K562 (cell line): ENCODE data around the gene ECPAS. TPM values are rescaled to one million over a fixed set of nuclear protein-coding genes. Genes with fewer than 3 reads are reported as not detected.

Experiments used
- ESRRA ChIP-seq: fragments of 450-650 bp; IDR thresholded peaks from 2 replicates; pipeline ENCODE4 v1.6.1; 2014; ENCODE audit warnings: low read depth, mild to moderate bottlenecking, moderate library complexity, borderline replicate concordance
- MECOM ChIP-seq: fragments of 250-450 bp; sonication (Bioruptor Pico); IDR thresholded peaks from 2 replicates; pipeline ENCODE4 v1.8.0; 2022; ENCODE audit warnings: inconsistent platforms
- MYBL2 ChIP-seq, 2 experiments: fragments of 450-650 bp in 1 of 2; sonication (generic) in 1 of 2; formaldehyde crosslinking in 1 of 2; IDR thresholded peaks; 2 replicates each; pipeline versions ENCODE4 v1.6.1 to v1.8.1; 2017 to 2022; ENCODE audit warnings: borderline replicate concordance in 1 of 2, inconsistent platforms in 1 of 2, low read depth in 1 of 2, mild to moderate bottlenecking in 1 of 2, missing genetic modification reagents in 1 of 2, moderate library complexity in 1 of 2
- NR2C1 ChIP-seq, 2 experiments: fragments of 450-650 bp; IDR thresholded peaks; 2 replicates each; pipeline ENCODE4 v1.6.1; 2017; ENCODE audit warnings: mild to moderate bottlenecking in 2 of 2, antibody characterized with exemption in 1 of 2, inconsistent platforms in 1 of 2, missing compliant biosample characterization in 1 of 2, missing genetic modification characterization in 1 of 2
- NR3C1 ChIP-seq: sonication (generic); formaldehyde crosslinking; IDR thresholded peaks from 2 replicates; pipeline ENCODE4 v1.8.1; 2022; ENCODE audit warnings: missing genetic modification reagents
- RBM17 ChIP-seq: fragments of 200-400 bp; formaldehyde crosslinking; IDR thresholded peaks from 2 replicates; pipeline ENCODE4 v1.6.1; 2017; ENCODE audit warnings: low read depth, mild to moderate bottlenecking, low read length, borderline replicate concordance
- ZNF146 ChIP-seq: IDR thresholded peaks from one replicate; pipeline ENCODE4 v1.6.1; 2018; ENCODE audit warnings: missing compliant biosample characterization; ENCODE audit not compliant: unreplicated experiment
- polyA plus RNA-seq, 8 experiments: library from polyadenylated mRNA; depleted of rRNA in 4 of 8; stranded (reverse) in 5 of 8; unstranded in 3 of 8; fragments of >200 nt; fragmentation: Nextera tagmentation in 2 of 8; fragmentation: Illumina TruSeq in 1 of 8; extraction: Ambion mirVana in 2 of 8; extraction: Trizol in 1 of 8; gene quantifications; 2 replicates each; pipeline versions ENCODE4 v1.2.1 to v1.2.3, GENCODE V29; 2011 to 2014; ENCODE audit warnings: inconsistent platforms in 1 of 8, missing spikeins in 1 of 8
- total RNA-seq, 7 experiments: library from RNA; depleted of rRNA in 6 of 7; stranded (reverse); fragments of >200 nt in 6 of 7; fragmentation: Illumina TruSeq in 2 of 7; extraction: Trizol in 2 of 7; gene quantifications; 2 replicates each; pipeline versions ENCODE4 v1.2.1 to v1.2.3, GENCODE V29; 2011 to 2021; ENCODE audit warnings: low replicate concordance in 1 of 7
- TF ChIP-seq, protein P1 (sequence below): sonication (generic); formaldehyde crosslinking; IDR thresholded peaks from 2 replicates; pipeline ENCODE4 v1.8.1; 2023; ENCODE audit warnings: missing genetic modification reagents, mild to moderate bottlenecking, borderline replicate concordance
- TF ChIP-seq, protein P2 (sequence below): conservative IDR thresholded peaks from 2 replicates; pipeline ENCODE4 v1.6.1; 2011; ENCODE audit warnings: low read depth, mild to moderate bottlenecking, low read length; ENCODE audit not compliant: control insufficient read depth
- TF ChIP-seq, protein P3 (sequence below): fragments of 250-450 bp; sonication (Bioruptor Pico); IDR thresholded peaks from 2 replicates; pipeline ENCODE4 v1.5.0; 2022; ENCODE audit warnings: mild to moderate bottlenecking
- TF ChIP-seq, protein P4 (sequence below), 2 experiments: fragments of 450-650 bp; conservative IDR thresholded peaks; 2 replicates each; pipeline ENCODE4 v1.6.1; 2017; ENCODE audit warnings: mild to moderate bottlenecking in 2 of 2, moderate library complexity in 2 of 2
- TF ChIP-seq, protein P5 (sequence below), 2 experiments: fragments of 250-450 bp in 1 of 2; fragments of 450-650 bp in 1 of 2; sonication (Bioruptor Pico) in 1 of 2; IDR thresholded peaks; 2 replicates each; pipeline versions ENCODE4 v1.6.1 to v1.8.0; 2016 to 2021; ENCODE audit warnings: mild to moderate bottlenecking in 2 of 2, moderate library complexity in 2 of 2, missing compliant biosample characterization in 1 of 2, missing genetic modification characterization in 1 of 2

ECPAS gene
- total and polyA plus RNA-seq, 9 of the 15 experiments (the other 6 are each of a cell fraction or from before 2014, with no cell fraction given) = 14.5 to 90.9 (median 75.7) TPM

DNA sequence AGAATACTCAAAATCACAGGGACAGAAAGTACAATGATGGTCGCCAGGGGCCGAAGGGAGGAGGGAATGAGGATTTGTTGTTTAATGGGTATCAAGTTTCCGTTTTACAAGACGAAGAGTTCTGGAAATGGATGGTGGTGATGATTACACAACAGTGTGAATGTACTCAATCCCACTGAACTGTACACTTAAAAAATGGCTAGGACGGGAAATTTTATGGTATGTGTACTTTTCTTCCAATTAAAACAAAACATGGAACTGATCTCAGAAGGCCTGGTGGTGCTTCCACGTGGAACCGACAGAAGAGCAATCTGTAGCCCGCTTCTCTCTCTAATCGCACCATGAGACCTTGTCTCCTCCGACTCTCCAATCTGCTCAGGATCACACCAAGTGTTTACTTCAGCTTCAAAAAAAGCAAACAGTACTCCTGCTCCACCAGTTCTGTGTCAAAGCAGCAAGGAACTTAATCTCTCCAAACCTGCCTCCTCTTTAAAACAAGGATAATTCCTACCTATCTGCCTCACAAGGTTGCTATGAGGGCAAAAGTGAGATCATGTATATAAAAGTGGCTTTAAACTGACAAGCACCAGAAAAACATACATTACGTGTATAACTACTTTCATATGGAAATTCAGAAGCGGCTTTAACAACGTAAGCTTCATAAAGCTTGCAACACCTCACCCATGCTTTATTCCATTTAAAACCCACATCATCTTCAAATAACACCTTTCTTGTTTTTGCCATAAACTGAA lies 2.1 kb downstream of the ECPAS start (continued):
- TF ChIP-seq, protein P1, sequence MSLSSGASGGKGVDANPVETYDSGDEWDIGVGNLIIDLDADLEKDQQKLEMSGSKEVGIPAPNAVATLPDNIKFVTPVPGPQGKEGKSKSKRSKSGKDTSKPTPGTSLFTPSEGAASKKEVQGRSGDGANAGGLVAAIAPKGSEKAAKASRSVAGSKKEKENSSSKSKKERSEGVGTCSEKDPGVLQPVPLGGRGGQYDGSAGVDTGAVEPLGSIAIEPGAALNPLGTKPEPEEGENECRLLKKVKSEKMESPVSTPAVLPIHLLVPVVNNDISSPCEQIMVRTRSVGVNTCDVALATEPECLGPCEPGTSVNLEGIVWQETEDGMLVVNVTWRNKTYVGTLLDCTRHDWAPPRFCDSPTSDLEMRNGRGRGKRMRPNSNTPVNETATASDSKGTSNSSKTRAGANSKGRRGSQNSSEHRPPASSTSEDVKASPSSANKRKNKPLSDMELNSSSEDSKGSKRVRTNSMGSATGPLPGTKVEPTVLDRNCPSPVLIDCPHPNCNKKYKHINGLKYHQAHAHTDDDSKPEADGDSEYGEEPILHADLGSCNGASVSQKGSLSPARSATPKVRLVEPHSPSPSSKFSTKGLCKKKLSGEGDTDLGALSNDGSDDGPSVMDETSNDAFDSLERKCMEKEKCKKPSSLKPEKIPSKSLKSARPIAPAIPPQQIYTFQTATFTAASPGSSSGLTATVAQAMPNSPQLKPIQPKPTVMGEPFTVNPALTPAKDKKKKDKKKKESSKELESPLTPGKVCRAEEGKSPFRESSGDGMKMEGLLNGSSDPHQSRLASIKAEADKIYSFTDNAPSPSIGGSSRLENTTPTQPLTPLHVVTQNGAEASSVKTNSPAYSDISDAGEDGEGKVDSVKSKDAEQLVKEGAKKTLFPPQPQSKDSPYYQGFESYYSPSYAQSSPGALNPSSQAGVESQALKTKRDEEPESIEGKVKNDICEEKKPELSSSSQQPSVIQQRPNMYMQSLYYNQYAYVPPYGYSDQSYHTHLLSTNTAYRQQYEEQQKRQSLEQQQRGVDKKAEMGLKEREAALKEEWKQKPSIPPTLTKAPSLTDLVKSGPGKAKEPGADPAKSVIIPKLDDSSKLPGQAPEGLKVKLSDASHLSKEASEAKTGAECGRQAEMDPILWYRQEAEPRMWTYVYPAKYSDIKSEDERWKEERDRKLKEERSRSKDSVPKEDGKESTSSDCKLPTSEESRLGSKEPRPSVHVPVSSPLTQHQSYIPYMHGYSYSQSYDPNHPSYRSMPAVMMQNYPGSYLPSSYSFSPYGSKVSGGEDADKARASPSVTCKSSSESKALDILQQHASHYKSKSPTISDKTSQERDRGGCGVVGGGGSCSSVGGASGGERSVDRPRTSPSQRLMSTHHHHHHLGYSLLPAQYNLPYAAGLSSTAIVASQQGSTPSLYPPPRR (CRISPR knock-in tag) = no peak
- TF ChIP-seq MECOM (no peak), NR3C1 (CRISPR knock-in tag) (no peak), NR2C1 (IDR thresholded peaks at IDR 0.05) (no peak), NR2C1 (tag; IDR thresholded peaks at IDR 0.05) (no peak), ZNF146 (CRISPR knock-in tag) (no peak), RBM17 (no peak), ESRRA (no peak), MYBL2 (IDR thresholded peaks at IDR 0.05; ENCODE audit: low read depth) (no peak), MYBL2 (CRISPR knock-in tag; IDR thresholded peaks at IDR 0.05; ENCODE audit: borderline replicate concordance) (no peak)
- TF ChIP-seq, protein P2, sequence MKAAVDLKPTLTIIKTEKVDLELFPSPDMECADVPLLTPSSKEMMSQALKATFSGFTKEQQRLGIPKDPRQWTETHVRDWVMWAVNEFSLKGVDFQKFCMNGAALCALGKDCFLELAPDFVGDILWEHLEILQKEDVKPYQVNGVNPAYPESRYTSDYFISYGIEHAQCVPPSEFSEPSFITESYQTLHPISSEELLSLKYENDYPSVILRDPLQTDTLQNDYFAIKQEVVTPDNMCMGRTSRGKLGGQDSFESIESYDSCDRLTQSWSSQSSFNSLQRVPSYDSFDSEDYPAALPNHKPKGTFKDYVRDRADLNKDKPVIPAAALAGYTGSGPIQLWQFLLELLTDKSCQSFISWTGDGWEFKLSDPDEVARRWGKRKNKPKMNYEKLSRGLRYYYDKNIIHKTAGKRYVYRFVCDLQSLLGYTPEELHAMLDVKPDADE = no peak
- TF ChIP-seq, protein P3, sequence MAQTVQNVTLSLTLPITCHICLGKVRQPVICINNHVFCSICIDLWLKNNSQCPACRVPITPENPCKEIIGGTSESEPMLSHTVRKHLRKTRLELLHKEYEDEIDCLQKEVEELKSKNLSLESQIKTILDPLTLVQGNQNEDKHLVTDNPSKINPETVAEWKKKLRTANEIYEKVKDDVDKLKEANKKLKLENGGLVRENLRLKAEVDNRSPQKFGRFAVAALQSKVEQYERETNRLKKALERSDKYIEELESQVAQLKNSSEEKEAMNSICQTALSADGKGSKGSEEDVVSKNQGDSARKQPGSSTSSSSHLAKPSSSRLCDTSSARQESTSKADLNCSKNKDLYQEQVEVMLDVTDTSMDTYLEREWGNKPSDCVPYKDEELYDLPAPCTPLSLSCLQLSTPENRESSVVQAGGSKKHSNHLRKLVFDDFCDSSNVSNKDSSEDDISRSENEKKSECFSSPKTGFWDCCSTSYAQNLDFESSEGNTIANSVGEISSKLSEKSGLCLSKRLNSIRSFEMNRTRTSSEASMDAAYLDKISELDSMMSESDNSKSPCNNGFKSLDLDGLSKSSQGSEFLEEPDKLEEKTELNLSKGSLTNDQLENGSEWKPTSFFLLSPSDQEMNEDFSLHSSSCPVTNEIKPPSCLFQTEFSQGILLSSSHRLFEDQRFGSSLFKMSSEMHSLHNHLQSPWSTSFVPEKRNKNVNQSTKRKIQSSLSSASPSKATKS (CRISPR knock-in tag) = no peak
- TF ChIP-seq, protein P4, sequence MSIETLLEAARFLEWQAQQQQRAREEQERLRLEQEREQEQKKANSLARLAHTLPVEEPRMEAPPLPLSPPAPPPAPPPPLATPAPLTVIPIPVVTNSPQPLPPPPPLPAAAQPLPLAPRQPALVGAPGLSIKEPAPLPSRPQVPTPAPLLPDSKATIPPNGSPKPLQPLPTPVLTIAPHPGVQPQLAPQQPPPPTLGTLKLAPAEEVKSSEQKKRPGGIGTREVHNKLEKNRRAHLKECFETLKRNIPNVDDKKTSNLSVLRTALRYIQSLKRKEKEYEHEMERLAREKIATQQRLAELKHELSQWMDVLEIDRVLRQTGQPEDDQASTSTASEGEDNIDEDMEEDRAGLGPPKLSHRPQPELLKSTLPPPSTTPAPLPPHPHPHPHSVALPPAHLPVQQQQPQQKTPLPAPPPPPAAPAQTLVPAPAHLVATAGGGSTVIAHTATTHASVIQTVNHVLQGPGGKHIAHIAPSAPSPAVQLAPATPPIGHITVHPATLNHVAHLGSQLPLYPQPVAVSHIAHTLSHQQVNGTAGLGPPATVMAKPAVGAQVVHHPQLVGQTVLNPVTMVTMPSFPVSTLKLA (conservative IDR thresholded peaks at IDR 0.05) = peak; percentile 51 to 65
- TF ChIP-seq, protein P5, sequence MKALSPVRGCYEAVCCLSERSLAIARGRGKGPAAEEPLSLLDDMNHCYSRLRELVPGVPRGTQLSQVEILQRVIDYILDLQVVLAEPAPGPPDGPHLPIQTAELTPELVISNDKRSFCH (CRISPR knock-in tag; IDR thresholded peaks at IDR 0.05) = no peak
- TF ChIP-seq, protein P5 (tag; IDR thresholded peaks at IDR 0.05) = no peak
